Ovary (tissue), 9 donors: ENCODE results near the gene ACTG2. TPM values are rescaled to one million over a fixed set of nuclear protein-coding genes. Genes with fewer than 3 reads are reported as not detected.

ENCODE experiments used
- DNase-seq, 5 donors: peaks; one replicate each; pipeline ENCODE4 v3.0.0-alpha.2; 2019 to 2020
- H3K27ac ChIP-seq, 2 donors: fragments of 200-600 bp; one replicate each; pipeline versions ENCODE4 v1.5.1 to v1.8.0; 2019 to 2022
- H3K27me3 ChIP-seq: fragments of 200-600 bp; one replicate; pipeline ENCODE4 v1.8.0; 2022
- H3K36me3 ChIP-seq: fragments of 200-600 bp; sonication (generic); one replicate; pipeline ENCODE4 v1.5.1; 2019
- H3K4me1 ChIP-seq: one replicate; pipeline ENCODE4 v1.8.1; 2013; ENCODE audit warnings: mild to moderate bottlenecking, moderate library complexity; ENCODE audit not compliant: insufficient read depth
- H3K4me3 ChIP-seq: fragments of 200-600 bp; sonication (generic); one replicate; pipeline ENCODE4 v1.5.1; 2017
- H3K9me3 ChIP-seq, 2 donors: fragments of 200-600 bp in 1 of 2; sonication (generic) in 1 of 2; one replicate each; pipeline versions ENCODE4 v1.5.1 to v1.8.1; 2013 to 2019; ENCODE audit warnings: mild to moderate bottlenecking in 1 of 2, moderate library complexity in 1 of 2
- CTCF ChIP-seq, 3 donors: fragments of 450-650 bp in 2 of 3; fragments of 200-600 bp in 1 of 3; IDR thresholded peaks; one replicate each; pipeline versions ENCODE4 v1.5.1 to v1.8.0; 2016 to 2022; ENCODE audit warnings: antibody characterized with exemption in 3 of 3, mild to moderate bottlenecking in 1 of 3
- EP300 ChIP-seq: sonication (generic); formaldehyde crosslinking; IDR thresholded peaks from one replicate; pipeline ENCODE4 v1.6.1; 2017; ENCODE audit warnings: antibody characterized with exemption
- POLR2A ChIP-seq: fragments of 450-650 bp; IDR thresholded peaks from one replicate; pipeline ENCODE4 v1.6.1; 2017; ENCODE audit warnings: antibody characterized with exemption, mild to moderate bottlenecking, moderate library complexity
- WGBS, 3 donors: extraction: QIAGEN DNeasy Blood & Tissue Kit in 1 of 3; methylation state at CpG; one replicate each; pipeline versions ENCODE4 v1.1.5 to v1.1.7; 2013 to 2017; 5-methylcytosine and 5-hydroxymethylcytosine counted together
- intact Hi-C, 4 donors: fragments of 100-400 bp; cut with DNase I; formaldehyde crosslinking; loops; one replicate each; pipeline versions ENCODE4 v1.11.0 to v1.15.1; 2022 to 2023
- polyA plus RNA-seq, 2 donors: library from polyadenylated mRNA; stranded (reverse); fragments of 200-250 nt in 1 of 2; fragments of 350-450 nt in 1 of 2; fragmentation: Illumina TruSeq in 1 of 2; extraction: RNeasy Lipid Tissue Mini Kit (QIAGEN cat#74804) in 1 of 2; gene quantifications; one replicate each; pipeline ENCODE4 v1.2.3, GENCODE V29; 2013 to 2014
- total RNA-seq, 7 donors: library from RNA; depleted of rRNA in 2 of 7; stranded (reverse); fragments of >200 nt in 2 of 7; fragmentation: NEBNext Ultra II Directional in 3 of 7; extraction: Animal tissue kit (Norgen Biotek cat#: 25700) in 3 of 7; gene quantifications; one replicate each; pipeline versions ENCODE4 v1.1.0 to v1.2.4, GENCODE V29; 2016 to 2023
- donor health status: DM: no; HTN: no; CAD: no; lungs with moderate emphysema.
- donor health status: DM: no; HTN: no; CAD: no.
- donor health status: Bipolar disorder and iron deficiency.
- donor health status: DM: yes; HTN: yes; CAD: no.
- donor health status: DM: no; HTN: no; CAD: no.
- donor health status: DM: yes; HTN: yes; CAD: no.

Gene ACTG2
- total and polyA plus RNA-seq, 9 donors: 3.8 to 558 (median 49.6) TPM

GRCh38 chr2:73914667-73915066, 21.9 kb downstream of the ACTG2 start:
- DNase-seq: no peak
- TF ChIP-seq CTCF (IDR thresholded peaks at IDR 0.05) (no peak), POLR2A (no peak), EP300 (no peak)
- Histone ChIP-seq H3K4me3 (no peak overlapping the region), H3K36me3 (no peaks in the 10 kb centered on the region), H3K27me3 (no peaks in the 10 kb centered on the region), H3K9me3 (no peaks in the 10 kb centered on the region), H3K4me1 (no peaks in the 10 kb centered on the region), H3K27ac (no peak overlapping the region)
- 86 to 88% (median 86%) methylated on average over 4 of the region's 4 CpGs for WGBS, 3 donors
- intact Hi-C loops: no loop called here

GRCh38 chr2:73915437-73915993, 22.7 kb downstream of the ACTG2 start:
- no peak for DNase-seq
- intact Hi-C loops: no loop called here
- no peaks in the 10 kb centered on the region for H3K9me3 ChIP-seq
- H3K27me3 ChIP-seq: no peaks in the 10 kb centered on the region
- H3K4me1 ChIP-seq: no peaks in the 10 kb centered on the region
- TF ChIP-seq POLR2A: no peak
- no peak for TF ChIP-seq CTCF (IDR thresholded peaks at IDR 0.05)
- no peak for TF ChIP-seq EP300
- 93 to 94% (median 93%) methylated on average over 5 of the region's 5 CpGs for WGBS, 3 donors
- H3K4me3 ChIP-seq: no peak overlapping the region
- H3K27ac ChIP-seq: no peak overlapping the region
- no peaks in the 10 kb centered on the region for H3K36me3 ChIP-seq

- 39 to 72% (median 41%) methylated on average over 2 of the region's 2 CpGs for WGBS, 3 donors
- no peak overlapping the region for H3K4me3 ChIP-seq
- no peaks in the 10 kb centered on the region for H3K36me3 ChIP-seq
- no peaks in the 10 kb centered on the region for H3K4me1 ChIP-seq
- H3K9me3 ChIP-seq: no peaks in the 10 kb centered on the region
- no peak for TF ChIP-seq EP300
- TF ChIP-seq CTCF (IDR thresholded peaks at IDR 0.05): no peak
- TF ChIP-seq POLR2A: no peak
- no peaks in the 10 kb centered on the region for H3K27me3 ChIP-seq
- intact Hi-C loops: no loop called here
- DNase-seq: no peak
- no peak overlapping the region for H3K27ac ChIP-seq
These were observed 23.9 kb downstream of the ACTG2 start for GRCh38 chr2:73916666-73917065.

GRCh38 chr2:73917296-73917695, 24.5 kb downstream of the ACTG2 start:
- Histone ChIP-seq H3K36me3 (no peaks in the 10 kb centered on the region), H3K4me3 (no peak overlapping the region), H3K4me1 (no peaks in the 10 kb centered on the region), H3K9me3 (no peaks in the 10 kb centered on the region), H3K27me3 (no peaks in the 10 kb centered on the region), H3K27ac (no peak overlapping the region)
- intact Hi-C loops: no loop called here
- 46 to 100% (median 48%) methylated on average over 2 of the region's 2 CpGs for WGBS, 3 donors
- no peak for TF ChIP-seq EP300
- no peak for TF ChIP-seq POLR2A
- TF ChIP-seq CTCF (IDR thresholded peaks at IDR 0.05): no peak
- DNase-seq: no peak
